ENCODE results near the gene CARD14.

Gene CARD14

GRCh38 chr17:80151333-80151732 is 18.5 kb upstream of the CARD14 start:
- H2AK5ac ChIP-seq (ENCODE audit: low read length, severe bottlenecking): no peak overlapping the region
- no peak overlapping the region for H2BK15ac ChIP-seq (ENCODE audit: low read depth, poor library complexity, severe bottlenecking)
- H3K27me3 ChIP-seq (ENCODE audit: control insufficient read depth in 1 of 2, insufficient read depth in 1 of 2, low read length in 2 of 2): no peaks in the 10 kb centered on the region
- no peak overlapping the region for H3K4me2 ChIP-seq (ENCODE audit: low read length, poor library complexity, severe bottlenecking)
- no peak overlapping the region for H3K4me3 ChIP-seq (ENCODE audit: insufficient read depth in 1 of 2, low read depth in 1 of 2, low read length in 2 of 2)
- peak overlapping the region; percentile 41 for H3K9ac ChIP-seq (ENCODE audit: low read length)
- no peak overlapping the region for H3K27ac ChIP-seq (ENCODE audit: low read length, poor library complexity, severe bottlenecking)
- H4K8ac ChIP-seq (ENCODE audit: low read length): no peak overlapping the region
- H4K91ac ChIP-seq (ENCODE audit: low read length): no peak overlapping the region
- H3K14ac ChIP-seq (ENCODE audit: low read length in 2 of 2): no peak overlapping the region
- H2BK120ac ChIP-seq (ENCODE audit: low read depth, low read length): no peak overlapping the region
- peaks cover 7% of the 10 kb centered on the region for H3K9me3 ChIP-seq (ENCODE audit: control insufficient read depth, low read length)
- H2BK12ac ChIP-seq (ENCODE audit: low read length in 2 of 2): no peak overlapping the region
- H3K79me1 ChIP-seq (replicated peaks; ENCODE audit: low read length, poor library complexity, severe bottlenecking): peaks cover 9% of the 10 kb centered on the region
- H3K36me3 ChIP-seq (ENCODE audit: control insufficient read depth in 1 of 2, insufficient read depth in 2 of 2, low read depth in 1 of 2, low read length in 2 of 2): peaks cover 0 to 3% of the 10 kb centered on the region in 2 experiments
- H3K4me1 ChIP-seq (ENCODE audit: control insufficient read depth, insufficient read depth, low read depth, low read length): peaks cover 12% of the 10 kb centered on the region
- peak overlapping the region in 1 of 2 experiments; percentile 6 for H3K18ac ChIP-seq (ENCODE audit: low read depth in 1 of 2, low read length in 2 of 2)
- no peak overlapping the region for H3K23ac ChIP-seq (ENCODE audit: low read length in 2 of 2)
- no peak overlapping the region for H2AFZ ChIP-seq (ENCODE audit: low read depth, low read length)
- 31% methylated on average over 3 of the region's 5 CpGs for WGBS
- no peak overlapping the region for H2BK5ac ChIP-seq (ENCODE audit: low read depth, low read length, poor library complexity, severe bottlenecking)
- H3K4ac ChIP-seq (ENCODE audit: low read depth in 1 of 2, low read length in 2 of 2): no peak overlapping the region
- peak; percentile 87 for DNase-seq

DNA sequence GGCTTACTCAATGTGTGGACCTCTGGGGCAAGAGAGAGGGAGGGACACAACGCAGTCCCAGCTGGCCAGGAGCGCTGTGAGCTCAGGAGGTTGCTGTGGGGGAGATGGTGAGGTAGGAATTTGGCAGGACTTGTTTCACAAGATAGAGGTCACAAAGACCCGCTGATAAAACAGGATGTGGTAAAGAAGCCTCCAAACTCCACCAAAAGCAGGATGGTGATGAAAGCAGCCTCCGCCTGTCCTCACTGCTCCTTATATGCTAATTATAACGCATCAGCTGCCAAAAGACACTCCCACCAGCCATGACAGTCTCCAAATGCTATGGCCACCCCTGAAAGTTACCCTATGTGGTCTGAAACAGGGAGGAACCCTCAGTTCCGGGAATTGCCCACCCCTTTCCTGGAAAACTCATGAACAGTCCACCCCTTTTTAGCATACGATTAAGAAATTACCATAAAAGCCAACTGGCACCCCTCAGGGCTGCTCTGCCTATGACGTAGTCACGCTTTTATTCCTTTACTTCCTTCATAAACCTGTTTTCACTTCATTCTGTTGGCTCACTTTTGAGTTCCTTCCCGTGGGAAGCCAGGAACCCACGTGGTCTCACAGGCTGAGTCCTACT is 17.6 kb upstream of the CARD14 start:
- Histone ChIP-seq H3K27me3 (ENCODE audit: control insufficient read depth in 1 of 2, insufficient read depth in 1 of 2, low read length in 2 of 2) (no peaks in the 10 kb centered on the region), H2BK5ac (ENCODE audit: low read depth, low read length, poor library complexity, severe bottlenecking) (no peak overlapping the region), H2BK12ac (ENCODE audit: low read length in 2 of 2) (peak overlapping the region in 1 of 2 experiments; percentile 66), H3K18ac (ENCODE audit: low read depth in 1 of 2, low read length in 2 of 2) (peak overlapping the region; percentile 6 to 82), H2AFZ (ENCODE audit: low read depth, low read length) (no peak overlapping the region), H3K9me3 (ENCODE audit: control insufficient read depth, low read length) (peaks cover 7% of the 10 kb centered on the region), H2AK5ac (ENCODE audit: low read length, severe bottlenecking) (no peak overlapping the region), H3K27ac (ENCODE audit: low read length, poor library complexity, severe bottlenecking) (no peak overlapping the region), H3K9ac (ENCODE audit: low read length) (no peak overlapping the region), H3K14ac (ENCODE audit: low read length in 2 of 2) (no peak overlapping the region), H4K91ac (ENCODE audit: low read length) (no peak overlapping the region), H3K4me2 (ENCODE audit: low read length, poor library complexity, severe bottlenecking) (no peak overlapping the region), H4K8ac (ENCODE audit: low read length) (no peak overlapping the region), H3K4me3 (ENCODE audit: insufficient read depth in 1 of 2, low read depth in 1 of 2, low read length in 2 of 2) (no peak overlapping the region), H3K4me1 (ENCODE audit: control insufficient read depth, insufficient read depth, low read depth, low read length) (peaks cover 12% of the 10 kb centered on the region), H2BK15ac (ENCODE audit: low read depth, poor library complexity, severe bottlenecking) (peak overlapping the region; percentile 29), H3K79me1 (replicated peaks; ENCODE audit: low read length, poor library complexity, severe bottlenecking) (peaks cover 9% of the 10 kb centered on the region), H3K23ac (ENCODE audit: low read length in 2 of 2) (peak overlapping the region in 1 of 2 experiments; percentile 59), H2BK120ac (ENCODE audit: low read depth, low read length) (no peak overlapping the region), H3K4ac (ENCODE audit: low read depth in 1 of 2, low read length in 2 of 2) (peak overlapping the region in 1 of 2 experiments; percentile 67), H3K36me3 (ENCODE audit: control insufficient read depth in 1 of 2, insufficient read depth in 2 of 2, low read depth in 1 of 2, low read length in 2 of 2) (peaks cover 0 to 3% of the 10 kb centered on the region in 2 experiments)
- WGBS: 85% methylated on average over 11 of the region's 11 CpGs
- peak; percentile 30 for DNase-seq

GRCh38 chr17:80153004-80153403 is 16.8 kb upstream of the CARD14 start:
- Histone ChIP-seq H2BK120ac (ENCODE audit: low read depth, low read length) (no peak overlapping the region), H2BK15ac (ENCODE audit: low read depth, poor library complexity, severe bottlenecking) (no peak overlapping the region), H2AFZ (ENCODE audit: low read depth, low read length) (no peak overlapping the region), H2BK12ac (ENCODE audit: low read length in 2 of 2) (no peak overlapping the region), H3K27me3 (ENCODE audit: control insufficient read depth in 1 of 2, insufficient read depth in 1 of 2, low read length in 2 of 2) (no peaks in the 10 kb centered on the region), H3K18ac (ENCODE audit: low read depth in 1 of 2, low read length in 2 of 2) (no peak overlapping the region), H3K4ac (ENCODE audit: low read depth in 1 of 2, low read length in 2 of 2) (no peak overlapping the region), H3K79me1 (replicated peaks; ENCODE audit: low read length, poor library complexity, severe bottlenecking) (peaks cover 9% of the 10 kb centered on the region), H3K14ac (ENCODE audit: low read length in 2 of 2) (no peak overlapping the region), H2AK5ac (ENCODE audit: low read length, severe bottlenecking) (no peak overlapping the region), H3K9ac (ENCODE audit: low read length) (no peak overlapping the region), H3K36me3 (ENCODE audit: control insufficient read depth in 1 of 2, insufficient read depth in 2 of 2, low read depth in 1 of 2, low read length in 2 of 2) (peaks cover 0 to 3% of the 10 kb centered on the region in 2 experiments), H3K4me1 (ENCODE audit: control insufficient read depth, insufficient read depth, low read depth, low read length) (peaks cover 12% of the 10 kb centered on the region), H4K91ac (ENCODE audit: low read length) (peak overlapping the region; percentile 57), H3K23ac (ENCODE audit: low read length in 2 of 2) (no peak overlapping the region), H2BK5ac (ENCODE audit: low read depth, low read length, poor library complexity, severe bottlenecking) (no peak overlapping the region), H3K4me3 (ENCODE audit: insufficient read depth in 1 of 2, low read depth in 1 of 2, low read length in 2 of 2) (no peak overlapping the region), H3K9me3 (ENCODE audit: control insufficient read depth, low read length) (peaks cover 7% of the 10 kb centered on the region), H4K8ac (ENCODE audit: low read length) (no peak overlapping the region), H3K4me2 (ENCODE audit: low read length, poor library complexity, severe bottlenecking) (no peak overlapping the region), H3K27ac (ENCODE audit: low read length, poor library complexity, severe bottlenecking) (no peak overlapping the region)
- no peak for DNase-seq
- WGBS: 96% methylated on average over 3 of the region's 3 CpGs

GRCh38 chr17:80154166-80154565 is 15.7 kb upstream of the CARD14 start:
- H3K9ac ChIP-seq (ENCODE audit: low read length): no peak overlapping the region
- peaks cover 7% of the 10 kb centered on the region for H3K79me1 ChIP-seq (replicated peaks; ENCODE audit: low read length, poor library complexity, severe bottlenecking)
- H2BK120ac ChIP-seq (ENCODE audit: low read depth, low read length): no peak overlapping the region
- H4K8ac ChIP-seq (ENCODE audit: low read length): no peak overlapping the region
- no peaks in the 10 kb centered on the region for H3K27me3 ChIP-seq (ENCODE audit: control insufficient read depth in 1 of 2, insufficient read depth in 1 of 2, low read length in 2 of 2)
- no peak overlapping the region for H2BK15ac ChIP-seq (ENCODE audit: low read depth, poor library complexity, severe bottlenecking)
- DNase-seq: no peak
- H2AFZ ChIP-seq (ENCODE audit: low read depth, low read length): no peak overlapping the region
- no peak overlapping the region for H2BK5ac ChIP-seq (ENCODE audit: low read depth, low read length, poor library complexity, severe bottlenecking)
- peaks cover 0 to 3% of the 10 kb centered on the region in 2 experiments for H3K36me3 ChIP-seq (ENCODE audit: control insufficient read depth in 1 of 2, insufficient read depth in 2 of 2, low read depth in 1 of 2, low read length in 2 of 2)
- H3K4ac ChIP-seq (ENCODE audit: low read depth in 1 of 2, low read length in 2 of 2): no peak overlapping the region
- no peak overlapping the region for H3K18ac ChIP-seq (ENCODE audit: low read depth in 1 of 2, low read length in 2 of 2)
- no peak overlapping the region for H3K4me3 ChIP-seq (ENCODE audit: insufficient read depth in 1 of 2, low read depth in 1 of 2, low read length in 2 of 2)
- peaks cover 8% of the 10 kb centered on the region for H3K4me1 ChIP-seq (ENCODE audit: control insufficient read depth, insufficient read depth, low read depth, low read length)
- peaks cover 7% of the 10 kb centered on the region for H3K9me3 ChIP-seq (ENCODE audit: control insufficient read depth, low read length)
- H4K91ac ChIP-seq (ENCODE audit: low read length): no peak overlapping the region
- no peak overlapping the region for H2AK5ac ChIP-seq (ENCODE audit: low read length, severe bottlenecking)
- no peak overlapping the region for H2BK12ac ChIP-seq (ENCODE audit: low read length in 2 of 2)
- H3K14ac ChIP-seq (ENCODE audit: low read length in 2 of 2): no peak overlapping the region
- H3K27ac ChIP-seq (ENCODE audit: low read length, poor library complexity, severe bottlenecking): no peak overlapping the region
- 68% methylated on average over 5 of the region's 5 CpGs for WGBS
- no peak overlapping the region for H3K23ac ChIP-seq (ENCODE audit: low read length in 2 of 2)
- no peak overlapping the region for H3K4me2 ChIP-seq (ENCODE audit: low read length, poor library complexity, severe bottlenecking)
